ENCODE measurements around the gene CFAP57. TPM values are rescaled to one million over a fixed set of nuclear protein-coding genes. Genes with fewer than 3 reads are reported as not detected.

The CFAP57 gene
- 0.07 and 0.34 TPM in 2 replicates for total RNA-seq

GRCh38 chr1:43171876-43172526 lies at the start of gene CFAP57, which contains the start of gene EBNA1BP2:
TSS of gene CFAP57 (plus strand) at chr1:43172330. CDS start at chr1:43172754, 424 bp downstream.
TSS of gene EBNA1BP2 (minus strand) at chr1:43172290. CDS start at chr1:43172118, 172 bp downstream.

GRCh38 chr1:43269627-43270375 lies 97.7 kb downstream of the CFAP57 start, which contains the start of gene TMEM125:
TSS of gene TMEM125 (plus strand) at chr1:43269983. CDS start at chr1:43272723, 2,740 bp downstream.

GRCh38 chr1:43285269-43285990 lies 113.3 kb downstream of the CFAP57 start, which contains the start of gene C1orf210:
TSS of gene C1orf210 (minus strand) at chr1:43285581. CDS start at chr1:43283270, 2,311 bp downstream.

GRCh38 chr1:43300378-43301094 lies 128.4 kb downstream of the CFAP57 start, which contains the start of gene TIE1:
TSS of gene TIE1 (plus strand) at chr1:43300982. CDS start at chr1:43301072, 90 bp downstream.

Other genes with a start within 250 kb of the CFAP57 start
- gene SLC2A1, start 213.5 kb upstream of the CFAP57 start, total RNA-seq = 757 and 2,909 TPM in 2 replicates
- 112 and 197 TPM in 2 replicates for gene EBNA1BP2, start within 50 bp of the CFAP57 start, total RNA-seq
- gene TMEM125, start 97.7 kb downstream of the CFAP57 start, total RNA-seq = 2.8 and 15.4 TPM in 2 replicates
- 5.5 and 5.8 TPM in 2 replicates for gene C1orf210, start 113.3 kb downstream of the CFAP57 start, total RNA-seq
- 0.14 and 0.34 TPM in 2 replicates for gene TIE1, start 128.7 kb downstream of the CFAP57 start, total RNA-seq
- not detected in 2 replicates for gene MPL, start 165.5 kb downstream of the CFAP57 start, total RNA-seq
- gene CDC20, start 186.7 kb downstream of the CFAP57 start, total RNA-seq = 0.21 and 1.4 TPM in 2 replicates
- 44.4 and 52.7 TPM in 2 replicates for gene ELOVL1, start 195.7 kb downstream of the CFAP57 start, total RNA-seq
- gene MED8, start 217.5 kb downstream of the CFAP57 start, total RNA-seq = 40.2 and 97.7 TPM in 2 replicates
- 11.6 and 24.6 TPM in 2 replicates for gene SZT2, start 217.6 kb downstream of the CFAP57 start, total RNA-seq